Tibial nerve (tissue), 3 donors: ENCODE measurements around the gene SFXN3.

Source experiments
- CTCF ChIP-seq, 5 experiments: fragments of 200-600 bp in 3 of 5; fragments of 450-650 bp in 2 of 5; sonication (generic) in 3 of 5; IDR thresholded peaks; one replicate each; pipeline ENCODE4 v1.5.1; 2016 to 2019; ENCODE audit warnings: antibody characterized with exemption in 5 of 5, mild to moderate bottlenecking in 3 of 5, moderate library complexity in 2 of 5
- POLR2A ChIP-seq, 2 donors: fragments of 450-650 bp; IDR thresholded peaks; one replicate each; pipeline ENCODE4 v1.6.1; 2017; ENCODE audit warnings: antibody characterized with exemption in 2 of 2, mild to moderate bottlenecking in 2 of 2, moderate library complexity in 2 of 2

- TF ChIP-seq CTCF (IDR thresholded peaks at IDR 0.05) (peak; percentile 85 to 90 (median 88)), POLR2A (IDR thresholded peaks at IDR 0.05) (no peak)
Observed at GRCh38 chr10:101067356-101068083, 36.5 kb downstream of the SFXN3 start.
